HG03521 (cell line): ENCODE data around the gene SLC24A3.

Experiments
- ATAC-seq: cut with Tn5 transposase; IDR thresholded peaks from one replicate; pipeline ENCODE4 v1.9.1; 2021; ENCODE audit warnings: mild to moderate bottlenecking, moderate library complexity; ENCODE audit not compliant: unreplicated experiment

Gene SLC24A3

GRCh38 chr20:19301142-19301541 is 88.7 kb downstream of the SLC24A3 start:
- no peak for ATAC-seq

GRCh38 chr20:19301843-19302242 is 89.4 kb downstream of the SLC24A3 start:
- ATAC-seq = no peak

GRCh38 chr20:19302714-19303113 is 90.3 kb downstream of the SLC24A3 start:
- no peak for ATAC-seq

GRCh38 chr20:19304389-19304788 is 91.9 kb downstream of the SLC24A3 start:
- no peak for ATAC-seq

DNA sequence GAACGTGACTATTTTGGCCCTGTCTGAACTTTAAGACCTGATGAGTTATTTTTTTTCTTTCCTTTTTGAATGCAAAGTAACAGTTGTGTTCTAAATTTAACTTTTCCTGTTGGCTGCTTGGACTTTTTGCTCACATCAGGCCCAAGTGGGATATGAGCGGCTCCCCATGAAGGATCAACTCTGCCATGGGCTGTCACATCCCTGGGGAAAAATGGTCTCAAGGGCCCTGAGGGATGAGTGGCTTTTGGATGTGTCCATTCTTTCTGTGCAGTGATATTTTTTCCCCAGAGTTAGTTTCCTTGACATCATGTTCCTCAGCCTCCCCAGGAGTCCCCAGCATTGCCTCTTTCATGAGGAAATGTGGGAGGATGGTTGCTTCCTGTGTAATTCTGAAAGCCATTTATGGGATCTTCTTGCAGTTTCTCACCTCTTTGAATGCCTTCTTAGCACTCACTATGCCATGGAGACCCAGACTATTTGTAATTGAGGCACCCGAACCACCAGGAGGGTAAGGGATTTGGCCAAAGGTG is 92.5 kb downstream of the SLC24A3 start:
- ATAC-seq = no peak

DNA sequence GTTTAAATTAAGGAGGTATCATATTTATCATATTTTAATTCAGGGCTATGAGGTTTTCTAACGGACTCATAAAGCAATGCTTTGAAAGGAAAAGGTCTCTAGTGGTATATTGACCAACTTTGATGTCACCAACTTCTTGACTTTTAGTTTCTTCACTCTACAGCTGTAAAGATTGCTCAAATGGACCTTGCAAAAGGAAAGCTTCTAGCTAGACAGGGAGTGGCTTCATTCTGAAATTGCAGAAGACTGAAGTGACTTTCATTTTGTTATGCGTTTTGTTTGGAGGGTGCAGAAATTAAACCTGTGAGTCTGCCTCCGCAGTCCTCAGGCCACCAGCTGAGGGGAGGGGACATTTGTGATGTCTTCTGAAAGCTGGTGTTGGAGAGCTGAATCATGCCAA is 95.7 kb downstream of the SLC24A3 start:
- no peak for ATAC-seq

- no peak for ATAC-seq
Measured at GRCh38 chr20:19310541-19310940, 98.1 kb downstream of the SLC24A3 start.

- ATAC-seq = no peak
Measured at GRCh38 chr20:19313342-19314069, 101.1 kb downstream of the SLC24A3 start.

DNA sequence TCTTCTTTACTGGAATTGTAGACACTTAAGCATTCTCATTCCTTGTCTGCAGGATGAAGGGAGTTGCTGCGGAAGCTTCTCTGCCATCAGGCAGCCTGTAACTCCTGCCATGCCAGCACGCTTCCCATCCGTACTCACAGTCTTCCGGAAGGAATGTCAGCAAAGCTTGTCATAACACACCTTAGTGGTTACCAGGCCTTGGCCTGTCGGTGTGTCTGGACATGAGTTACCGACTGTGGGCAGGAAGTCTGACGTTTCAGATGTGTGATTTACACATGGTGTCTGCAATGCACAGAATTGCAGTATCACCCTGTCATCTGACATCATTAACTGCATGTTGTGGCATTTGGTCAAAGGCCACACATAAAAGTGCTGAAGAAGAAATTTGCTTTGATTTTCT is 102.2 kb downstream of the SLC24A3 start:
- ATAC-seq = no peak

DNA sequence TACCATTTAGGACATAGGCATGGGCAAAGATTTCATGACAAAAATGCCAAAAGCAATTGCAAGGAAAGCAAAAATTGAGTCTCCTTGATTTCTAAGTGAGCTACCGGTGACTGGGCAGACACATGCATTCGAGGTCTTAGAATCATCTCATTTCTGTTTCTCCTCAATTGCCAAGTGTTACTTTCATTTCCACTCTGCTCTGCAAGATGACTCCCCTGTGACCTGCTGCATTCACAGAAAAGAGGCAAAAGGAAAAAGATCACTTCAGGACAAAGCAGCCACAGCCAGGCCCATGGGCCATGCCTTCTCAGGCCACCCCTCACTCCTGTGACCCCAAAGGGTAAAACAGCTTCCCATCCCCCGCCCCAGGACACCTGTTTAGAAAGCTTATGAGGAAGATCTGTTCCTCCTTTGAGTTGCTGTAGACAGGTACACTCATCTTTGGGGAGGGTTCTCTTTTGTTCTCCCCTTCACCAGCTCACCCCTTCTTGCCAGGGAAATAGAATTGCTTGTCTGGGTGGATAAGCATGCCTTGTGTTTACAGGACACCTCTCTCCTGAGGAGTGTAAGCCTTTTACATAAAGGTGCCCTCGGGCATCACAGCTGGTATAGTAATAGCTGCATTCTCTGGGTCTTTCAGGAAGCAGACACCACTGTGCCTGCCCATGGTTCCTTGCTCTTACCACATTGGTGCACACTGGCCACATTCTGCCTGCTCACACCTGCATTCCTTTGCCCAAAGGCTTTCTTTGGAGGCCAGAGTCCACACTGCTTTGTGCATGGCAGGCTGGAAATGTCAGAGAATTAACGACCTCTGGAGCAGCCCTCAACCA is 105.0 kb downstream of the SLC24A3 start:
- ATAC-seq = no peak

DNA sequence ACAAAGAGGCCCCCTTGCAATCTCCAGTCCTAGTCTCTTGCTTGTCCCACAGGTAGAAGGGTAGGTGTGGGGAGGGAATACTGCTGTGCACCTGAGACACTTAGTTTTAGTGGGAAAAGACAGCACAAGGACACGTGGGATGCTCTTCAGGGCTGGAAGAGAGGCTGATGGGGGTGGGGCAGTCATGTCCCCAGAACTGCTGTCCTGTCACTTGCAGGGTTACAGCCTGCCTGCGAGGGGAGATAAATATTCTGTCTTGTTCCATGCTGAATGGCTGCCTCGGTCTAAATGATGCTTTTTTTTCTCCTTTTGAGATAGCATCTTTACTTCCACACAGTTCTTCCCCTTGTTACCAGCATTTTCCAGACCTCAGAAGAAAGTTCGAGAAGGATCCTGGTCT is 106.2 kb downstream of the SLC24A3 start:
- no peak for ATAC-seq

DNA sequence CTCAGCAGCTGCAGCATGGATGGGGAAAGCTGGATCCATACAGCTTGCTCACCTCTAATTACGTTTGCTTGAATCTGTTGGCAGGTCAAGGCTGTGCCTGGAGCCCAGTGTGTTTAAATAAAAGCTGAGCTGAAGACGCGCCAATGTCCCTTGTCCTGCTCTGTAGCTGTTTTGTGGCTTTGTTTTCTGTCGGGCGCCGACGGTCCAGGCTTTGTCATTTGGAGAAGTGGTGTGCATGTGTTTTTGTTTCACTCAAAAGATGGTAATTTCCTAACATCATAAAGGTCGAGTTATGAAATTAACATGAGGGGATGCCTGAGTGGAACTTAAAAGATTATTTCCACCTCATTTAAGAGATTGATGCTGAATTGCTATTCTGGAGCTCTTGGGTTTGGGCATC is 107.6 kb downstream of the SLC24A3 start:
- ATAC-seq = no peak

DNA sequence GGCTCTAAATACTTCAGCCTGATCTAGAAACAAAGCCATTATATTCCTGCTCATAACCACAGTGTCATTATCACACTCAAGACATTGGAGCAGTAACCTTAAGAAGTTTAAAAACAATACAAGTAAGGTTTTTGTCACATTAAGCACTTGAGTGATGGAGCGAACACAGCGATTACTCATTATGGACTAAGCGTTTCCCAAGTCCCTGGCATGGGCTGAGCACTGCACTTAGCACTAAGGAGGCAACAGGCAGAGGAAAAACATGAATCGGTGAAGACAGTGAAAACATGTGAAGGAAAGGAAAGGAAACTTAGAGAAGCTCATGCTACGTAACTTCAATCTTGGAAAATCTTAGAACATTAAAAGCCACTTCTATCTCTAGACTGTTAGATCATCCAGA is 108.7 kb downstream of the SLC24A3 start:
- ATAC-seq = no peak

DNA sequence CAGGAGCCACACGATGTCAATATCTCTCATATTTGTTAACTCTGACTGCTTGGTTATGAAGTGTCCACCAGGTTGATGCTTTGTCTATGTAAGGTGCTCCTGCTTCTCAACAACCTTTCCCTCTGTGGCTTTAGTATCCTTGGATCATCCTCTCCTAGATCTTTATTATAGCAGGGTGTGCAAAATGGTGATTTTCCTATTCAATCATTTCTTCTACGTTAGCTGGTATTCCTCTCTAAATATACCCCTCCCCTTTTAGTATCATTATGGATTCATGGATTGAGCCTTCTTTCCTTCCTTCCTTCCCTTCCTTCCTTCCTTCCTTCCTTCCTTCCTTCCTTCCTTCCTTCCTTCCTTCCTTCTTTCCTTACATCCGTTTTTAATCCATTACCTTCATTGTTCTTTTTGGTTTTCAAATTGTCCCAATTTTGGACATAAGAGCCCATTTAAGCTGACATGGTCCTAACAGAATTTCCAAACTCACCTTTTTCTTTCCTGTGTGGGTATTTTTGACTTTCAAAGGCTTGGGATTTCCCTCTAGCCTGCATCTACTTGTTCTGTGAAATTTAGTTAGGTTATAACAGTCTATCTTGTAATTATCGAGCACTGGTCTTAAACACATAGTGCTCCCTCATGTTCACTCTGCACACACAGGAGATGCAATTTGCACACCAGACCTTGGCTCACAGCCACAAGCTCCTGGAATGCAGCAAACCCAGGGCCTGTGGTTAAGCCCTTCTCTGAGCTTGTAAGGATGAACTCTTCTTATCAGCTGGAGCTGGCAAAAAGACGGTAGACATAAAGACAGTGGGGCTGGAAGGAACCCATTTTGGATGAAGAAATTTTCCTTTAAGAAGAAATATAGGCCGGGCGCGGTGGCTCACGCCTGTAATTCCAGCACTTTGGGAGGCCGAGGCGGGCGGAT is 109.9 kb downstream of the SLC24A3 start:
- ATAC-seq = no peak

- no peak for ATAC-seq
Measured at GRCh38 chr20:19327401-19327800, 115.0 kb downstream of the SLC24A3 start.

GRCh38 chr20:19328676-19329075 is 116.2 kb downstream of the SLC24A3 start:
- no peak for ATAC-seq

- ATAC-seq = no peak
Measured at GRCh38 chr20:19330038-19330437, 117.6 kb downstream of the SLC24A3 start.

DNA sequence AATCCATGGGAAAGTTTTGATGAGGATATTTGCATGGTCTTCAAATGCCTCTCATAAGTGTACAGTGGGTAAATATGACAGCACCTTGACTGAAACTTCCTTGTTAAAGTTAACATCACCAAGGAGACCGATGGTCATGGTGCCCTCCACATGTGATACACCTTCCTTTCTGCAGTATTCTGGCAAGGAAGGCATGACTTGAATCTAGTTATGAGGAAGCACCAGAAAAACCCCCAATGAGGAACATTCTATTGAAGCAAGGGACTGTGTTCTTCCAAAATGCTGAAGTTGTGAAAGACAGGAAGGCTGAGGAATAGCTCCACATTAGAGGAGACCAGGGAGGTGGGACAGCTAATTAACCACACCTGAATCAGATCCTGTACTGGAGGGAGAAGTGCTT is 118.3 kb downstream of the SLC24A3 start:
- no peak for ATAC-seq

GRCh38 chr20:19333563-19333962 is 121.1 kb downstream of the SLC24A3 start:
- no peak for ATAC-seq

GRCh38 chr20:19335341-19335740 is 122.9 kb downstream of the SLC24A3 start:
- no peak for ATAC-seq

DNA sequence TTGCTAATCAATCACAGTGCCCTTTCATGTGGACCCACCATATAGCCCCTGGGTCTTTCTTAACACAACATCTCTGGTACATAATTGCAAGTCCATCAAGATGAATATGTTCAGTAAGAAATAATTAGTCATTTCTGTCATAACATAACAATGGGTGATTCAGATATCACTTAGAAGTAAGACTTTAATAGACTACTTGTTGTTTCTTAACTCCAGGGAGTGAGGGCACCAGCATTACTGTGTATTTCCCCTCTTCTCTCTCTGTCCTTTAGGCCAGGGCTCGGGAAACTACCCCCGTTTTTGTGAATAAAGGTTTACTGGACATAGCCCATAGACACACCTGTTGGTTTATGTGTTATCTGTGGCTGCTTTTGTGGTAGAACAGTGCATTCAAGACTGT is 123.5 kb downstream of the SLC24A3 start:
- no peak for ATAC-seq
